Stimulated activated CD4-positive, alpha-beta T cell treated with anti-CD3 and anti-CD28 coated beads, Interleukin-1b, Interleukin-23, amount 100 ng/mL, for 1 hour (primary cell): ENCODE data around the gene NKRF.
"Not testable (repeated sequence)": the region's sequence is repeated elsewhere in the genome, so short reads cannot be mapped to it uniquely, and the experiment has no call there.

Source experiments
- DNase-seq, 2 donors: peaks; one replicate each; pipeline ENCODE4 v3.0.0-alpha.2; 2020; ENCODE audit warnings: low read depth in 2 of 2

NKRF gene

DNA sequence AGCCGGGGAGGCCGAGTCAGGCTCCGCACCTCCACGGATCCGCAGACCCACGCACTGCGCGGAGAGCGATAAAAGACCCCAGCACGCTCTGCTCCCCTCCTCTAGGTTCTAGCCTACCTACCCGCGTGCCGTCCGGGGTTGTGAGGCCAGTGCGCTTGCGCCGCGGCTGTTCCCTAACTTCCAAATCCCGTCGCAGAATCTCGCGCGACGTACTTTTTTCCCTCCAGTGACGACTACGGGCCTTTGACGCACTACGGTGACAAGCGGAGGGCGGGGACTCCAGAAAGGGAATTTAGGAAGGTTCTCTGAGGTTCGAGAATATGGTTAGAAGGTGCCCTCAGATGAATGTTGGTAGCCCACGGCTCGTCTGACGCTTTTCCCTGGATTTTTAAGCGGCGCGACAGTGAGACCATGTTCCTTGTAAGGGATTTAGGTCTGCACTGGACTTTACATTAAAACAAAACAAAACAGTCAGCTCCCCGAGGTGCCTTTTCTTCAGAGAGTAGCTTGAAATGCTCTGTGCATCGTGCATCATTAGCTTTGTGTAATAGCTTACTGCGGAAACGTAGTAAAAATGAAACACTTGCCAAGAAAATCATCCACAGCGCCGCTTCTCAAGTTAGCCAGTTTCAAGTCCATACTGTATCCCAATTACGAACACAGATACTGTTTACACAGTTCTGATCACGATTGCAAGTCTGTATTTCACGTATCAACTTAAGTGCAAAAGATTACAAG lies at the start of gene NKRF:
Gene NKRF (minus strand): TSS at position 145 of the 738 bp plus-strand sequence.
- DNase-seq, result peak; percentile 68 to 77

DNA sequence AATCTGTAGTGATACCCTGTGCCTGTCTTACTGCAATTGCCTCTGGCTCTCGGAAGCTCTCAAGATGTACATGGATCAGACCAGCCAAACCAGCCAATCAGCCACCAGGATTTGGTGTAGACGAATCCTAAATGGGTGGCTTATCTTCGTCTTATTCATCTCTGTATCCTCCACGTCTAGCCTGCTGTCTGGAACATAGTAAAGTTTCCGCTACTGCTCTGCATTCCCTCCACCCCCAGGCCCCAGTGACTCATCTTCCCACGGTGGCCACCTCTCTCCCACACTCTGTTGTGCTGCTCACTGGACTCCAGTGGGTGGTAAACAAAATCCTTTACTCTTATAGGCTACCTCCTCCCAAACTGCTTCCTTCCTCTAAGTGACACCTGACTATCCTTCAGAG lies 48.9 kb upstream of the NKRF start:
- peak; percentile 29 to 51 for DNase-seq

DNA sequence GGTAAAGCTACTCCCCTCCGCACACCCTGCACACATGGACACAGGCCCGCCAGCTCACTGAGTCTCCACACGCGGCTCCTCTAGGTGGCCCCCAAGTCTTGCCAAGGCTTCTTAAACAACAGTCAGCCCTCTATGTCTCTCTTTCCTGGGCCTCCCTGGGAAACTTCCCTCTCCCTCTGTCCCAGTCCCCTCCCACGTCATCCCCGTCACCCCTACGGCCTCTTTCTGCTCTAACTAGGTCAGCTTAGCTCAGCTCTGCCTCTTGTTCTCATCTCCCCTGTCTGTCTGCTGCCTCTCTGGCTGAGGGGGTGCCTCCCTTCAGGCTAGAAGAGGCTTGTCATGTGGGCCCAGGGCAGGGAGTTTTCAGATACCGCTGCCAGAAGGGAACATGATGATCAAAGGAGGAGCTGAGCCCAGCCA lies 47.9 kb upstream of the NKRF start:
- no peak for DNase-seq

DNA sequence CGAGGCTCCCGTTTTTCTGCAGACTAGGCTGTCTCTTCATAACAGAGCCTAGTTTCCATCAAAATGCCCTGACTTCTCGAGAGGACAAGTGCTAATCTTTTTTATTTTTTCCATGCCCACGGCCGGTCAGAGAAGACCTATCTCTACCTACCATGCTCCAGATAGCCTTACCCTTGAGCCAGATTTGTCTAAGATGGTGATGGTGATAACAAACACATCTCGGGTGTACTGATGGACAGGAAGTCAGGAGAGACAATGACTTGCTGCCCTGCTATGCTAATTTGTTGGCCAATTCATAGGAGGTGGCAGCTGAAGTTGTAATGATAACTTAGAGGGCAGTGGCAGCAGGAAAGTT lies 42.2 kb upstream of the NKRF start:
- DNase-seq, result no peak

DNA sequence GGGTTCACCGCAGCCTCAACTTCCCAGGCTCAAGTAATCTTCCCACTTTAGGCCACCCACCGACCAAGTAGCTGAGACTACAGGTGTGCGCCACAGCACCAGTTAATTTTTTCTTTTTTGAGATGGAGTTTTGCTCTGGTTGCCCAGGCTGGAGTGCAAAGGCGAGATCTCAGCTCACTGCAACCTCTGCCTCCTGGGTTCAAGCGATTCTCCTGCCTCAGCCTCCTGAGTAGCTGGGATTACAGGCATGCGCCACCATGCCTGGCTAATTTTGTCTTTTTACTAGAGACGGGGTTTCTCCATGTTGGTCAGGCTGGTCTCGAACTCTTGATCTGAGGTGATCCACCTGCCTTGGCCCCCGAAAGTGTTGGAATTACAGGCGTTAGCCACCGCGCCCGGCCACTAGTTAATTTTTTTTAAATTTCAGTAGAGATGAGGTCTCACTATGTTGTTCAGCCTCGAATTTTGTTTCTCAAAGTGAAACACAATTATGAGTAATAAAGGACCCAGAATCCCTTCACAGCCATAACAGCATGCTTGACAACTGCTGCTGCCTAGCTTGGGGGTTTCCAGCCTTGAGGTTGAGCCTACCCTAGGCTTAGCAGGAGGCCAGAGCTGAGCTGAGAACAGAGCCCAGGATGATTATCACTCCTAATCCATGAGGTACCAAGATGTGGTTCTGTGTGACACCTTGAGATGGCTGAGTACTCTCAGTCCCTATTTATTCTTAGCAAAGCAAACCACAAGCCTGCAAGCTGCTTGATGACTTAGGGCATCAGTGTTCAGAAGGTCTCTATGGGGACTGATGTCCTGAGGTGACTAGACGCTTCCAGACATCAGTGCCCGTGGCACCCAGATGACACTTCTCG lies 41.6 kb upstream of the NKRF start:
- no peak for DNase-seq

DNA sequence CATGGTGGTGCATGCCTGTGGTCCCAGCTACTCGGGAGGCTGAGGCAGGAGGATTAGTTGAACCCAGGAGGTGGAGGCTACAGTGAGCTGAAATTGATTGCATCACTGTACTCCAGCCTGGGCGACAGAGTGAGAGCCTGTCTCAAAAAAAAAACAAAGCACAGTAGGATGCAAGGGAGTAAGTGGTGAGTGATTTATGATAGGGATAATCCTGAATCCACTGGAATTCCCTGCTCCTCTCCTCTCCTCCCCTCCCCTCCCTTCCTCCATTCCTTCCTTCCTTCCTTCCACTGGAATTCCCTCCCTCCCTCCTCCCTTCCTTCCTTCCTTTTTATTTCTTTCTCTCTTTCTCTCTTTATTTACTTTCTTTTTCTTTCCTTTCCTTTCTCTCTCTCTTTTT lies 40.9 kb upstream of the NKRF start:
- DNase-seq, result no peak

DNA sequence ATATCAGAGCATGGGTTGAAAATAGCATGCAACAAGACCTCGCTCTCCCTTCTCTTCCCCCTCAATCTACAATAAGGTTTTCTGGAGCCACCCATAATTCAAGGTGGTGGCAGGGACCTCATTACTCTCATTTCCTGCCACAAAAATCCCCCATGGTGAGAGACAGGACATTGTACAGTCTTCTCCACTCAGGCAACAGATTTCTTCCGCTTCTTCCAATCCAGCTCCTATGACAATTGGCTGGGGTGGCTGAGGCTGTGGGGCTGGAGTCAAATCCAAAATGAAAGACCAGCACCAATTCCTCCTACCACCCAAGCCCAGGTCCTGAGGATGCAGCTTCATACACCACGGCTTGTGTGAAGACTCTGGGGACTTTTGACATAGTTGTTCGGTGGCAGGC lies 40.3 kb upstream of the NKRF start:
- no peak for DNase-seq

DNA sequence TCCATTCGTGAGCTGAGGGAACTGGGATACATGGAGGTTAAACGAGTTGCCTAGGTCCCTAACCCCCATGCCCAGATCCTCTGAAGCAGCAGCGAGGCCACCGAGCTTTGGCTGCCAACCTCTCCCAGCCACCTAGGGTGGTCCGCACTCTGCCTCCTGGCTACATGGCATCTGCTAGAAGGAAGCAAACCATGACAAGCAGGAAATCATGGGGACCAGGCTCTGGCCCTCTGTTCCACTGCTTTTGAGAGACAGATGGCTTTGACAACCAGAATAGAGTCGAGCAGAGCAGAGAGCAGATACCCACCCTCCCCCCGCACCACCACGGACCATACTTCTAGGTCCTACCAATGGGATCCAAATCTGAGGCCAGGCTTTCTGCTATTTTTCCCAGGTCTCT lies 37.5 kb upstream of the NKRF start:
- no peak for DNase-seq

DNA sequence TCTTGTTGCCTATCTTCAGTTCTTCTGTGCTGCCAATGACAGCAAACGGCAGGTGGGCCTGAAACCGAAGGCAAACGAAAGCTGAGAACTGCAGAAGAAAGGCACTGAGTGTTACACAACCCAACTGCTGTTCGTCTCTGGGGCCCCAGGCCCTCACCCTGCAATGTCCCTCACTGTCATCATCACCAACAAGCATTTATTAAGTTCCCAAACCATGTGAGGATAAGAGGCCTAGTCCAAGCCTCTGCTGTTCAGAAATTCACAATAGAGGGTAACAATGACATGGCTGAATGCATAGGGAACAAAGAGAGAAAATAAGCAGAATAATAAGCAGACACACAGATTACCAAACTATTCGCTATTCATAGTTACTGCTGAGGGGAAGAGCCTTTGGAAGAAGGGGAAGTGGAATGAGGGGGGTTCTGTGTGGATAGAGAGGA lies 34.5 kb upstream of the NKRF start:
- no peak for DNase-seq

DNA sequence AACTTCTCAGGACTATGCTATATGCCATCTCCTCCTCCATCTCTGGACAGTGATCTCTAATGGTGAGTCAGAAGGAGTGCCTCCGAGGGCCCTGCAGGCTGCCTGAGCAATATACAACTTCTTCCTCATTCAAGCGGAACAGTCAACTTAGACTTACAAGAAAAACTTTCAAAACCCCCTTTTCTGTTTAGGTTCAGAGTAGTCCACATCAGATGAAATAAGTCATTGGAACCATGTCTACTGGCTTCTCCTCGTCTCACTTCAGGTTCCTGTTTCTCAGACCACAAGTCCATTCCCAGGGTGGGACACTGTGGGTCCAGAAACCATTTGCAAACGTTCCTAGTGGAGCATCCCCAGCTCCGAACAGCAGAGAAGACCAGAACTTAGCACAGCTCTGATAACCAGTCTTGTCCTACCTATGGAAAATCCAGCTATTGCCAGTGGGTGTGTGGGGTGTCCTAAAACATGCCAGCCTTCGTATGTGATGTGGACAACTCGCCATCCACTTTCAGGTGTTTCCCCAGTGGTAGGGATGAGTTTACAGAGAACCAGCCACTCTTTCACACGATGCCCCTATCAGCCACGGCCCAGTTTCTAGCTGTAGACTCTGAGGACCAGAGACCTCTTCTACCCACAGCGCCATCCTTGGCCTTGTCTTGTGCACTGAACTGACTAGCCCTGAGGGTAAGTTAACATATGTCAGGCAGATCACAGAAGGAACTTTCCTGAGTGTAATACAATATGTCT lies 32.7 kb upstream of the NKRF start:
- no peak for DNase-seq

DNA sequence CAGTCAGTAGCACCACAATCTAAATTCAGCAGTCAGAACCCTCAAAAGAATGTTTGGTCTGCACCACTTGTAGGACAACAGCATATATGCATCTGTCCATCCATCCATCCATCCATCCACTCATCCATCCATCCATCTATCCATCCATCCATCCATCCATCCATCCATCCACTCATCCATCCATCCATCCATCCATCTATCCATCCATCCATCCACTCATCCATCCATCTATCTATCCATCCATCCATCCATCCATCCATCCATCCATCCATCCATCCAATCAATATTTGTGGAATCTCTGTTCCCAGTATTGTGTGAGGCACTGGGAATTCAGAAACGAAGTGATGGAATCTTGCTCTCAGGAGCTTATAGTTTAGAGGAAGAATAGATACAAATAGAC lies 31.2 kb upstream of the NKRF start:
- DNase-seq, result not testable (repeated sequence)

DNA sequence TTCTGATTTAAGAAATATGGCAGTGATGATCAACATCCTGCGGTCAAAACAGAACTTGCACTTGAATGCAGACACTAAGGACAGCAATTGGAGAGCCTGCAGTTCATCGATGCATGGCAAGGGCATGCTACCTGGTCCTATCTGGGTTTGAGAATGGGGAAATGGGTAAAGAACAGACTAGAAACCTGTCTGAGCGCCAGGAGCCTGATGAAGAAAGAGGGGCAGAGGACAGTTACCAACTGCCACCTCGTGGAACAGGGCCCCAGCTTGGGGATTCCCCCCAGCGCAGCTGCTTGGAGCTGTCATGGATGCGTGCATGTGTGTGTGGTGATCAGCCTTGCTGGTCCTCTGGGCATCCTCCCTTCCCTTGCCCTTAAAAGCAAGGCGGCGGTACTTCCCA lies 30.2 kb upstream of the NKRF start:
- no peak for DNase-seq

DNA sequence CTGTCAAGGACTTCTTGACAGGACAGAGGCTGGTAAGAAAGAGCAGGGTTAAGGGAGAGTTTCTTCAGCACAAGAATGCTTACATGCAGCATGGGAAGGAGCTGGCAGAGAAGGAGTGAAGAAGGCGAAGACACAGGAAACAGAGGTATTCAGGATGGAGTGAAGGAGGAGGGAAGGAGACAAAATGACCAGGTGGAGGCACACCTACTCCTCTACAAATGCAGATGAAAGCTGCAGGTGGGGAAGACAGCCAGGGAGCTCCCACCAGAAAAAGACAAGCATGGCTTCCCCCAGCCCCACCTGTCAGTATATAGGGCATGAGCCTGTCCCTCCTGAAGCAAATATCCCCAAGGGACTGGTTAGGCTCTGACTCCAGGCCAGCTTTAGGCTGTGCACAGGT lies 29.6 kb upstream of the NKRF start:
- no peak for DNase-seq

DNA sequence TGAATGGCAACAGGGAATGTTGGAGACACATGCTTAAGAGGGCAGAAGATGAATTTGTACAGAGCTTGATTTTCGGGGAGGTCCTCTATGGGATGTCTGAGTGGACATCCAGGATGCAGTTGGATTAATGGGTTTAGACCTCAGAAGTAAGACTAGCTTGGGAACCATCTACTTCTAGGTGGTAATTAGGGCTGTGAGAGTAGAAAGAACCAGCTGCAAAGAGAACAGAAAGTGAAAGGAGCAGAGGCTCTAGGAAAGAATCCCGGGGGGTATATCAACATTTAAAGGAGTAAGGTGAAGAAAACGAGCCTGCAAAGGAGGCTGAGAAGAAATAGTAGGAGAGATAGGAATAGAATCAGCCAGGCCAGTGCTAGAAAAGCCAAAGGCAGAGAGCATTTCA lies 29.0 kb upstream of the NKRF start:
- DNase-seq, result no peak

DNA sequence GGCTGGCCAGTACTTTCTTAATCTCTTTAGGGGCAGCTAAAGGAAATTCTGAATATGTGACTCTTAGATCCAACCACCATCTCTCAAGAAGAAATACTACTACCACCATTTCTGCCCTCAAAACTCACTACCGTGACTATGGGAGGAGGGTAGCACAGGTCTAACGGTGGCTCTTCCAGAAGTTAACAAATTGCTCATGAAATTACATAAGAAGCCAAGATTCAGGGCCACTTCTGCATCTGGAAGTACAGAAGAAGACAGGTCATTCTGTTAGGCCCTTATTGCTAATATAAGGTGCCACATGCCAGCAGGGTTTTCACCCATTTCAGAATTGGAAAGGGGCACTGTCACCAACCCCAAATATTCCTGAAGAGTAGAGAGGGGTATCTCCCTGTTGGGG lies 19.6 kb upstream of the NKRF start:
- no peak for DNase-seq

DNA sequence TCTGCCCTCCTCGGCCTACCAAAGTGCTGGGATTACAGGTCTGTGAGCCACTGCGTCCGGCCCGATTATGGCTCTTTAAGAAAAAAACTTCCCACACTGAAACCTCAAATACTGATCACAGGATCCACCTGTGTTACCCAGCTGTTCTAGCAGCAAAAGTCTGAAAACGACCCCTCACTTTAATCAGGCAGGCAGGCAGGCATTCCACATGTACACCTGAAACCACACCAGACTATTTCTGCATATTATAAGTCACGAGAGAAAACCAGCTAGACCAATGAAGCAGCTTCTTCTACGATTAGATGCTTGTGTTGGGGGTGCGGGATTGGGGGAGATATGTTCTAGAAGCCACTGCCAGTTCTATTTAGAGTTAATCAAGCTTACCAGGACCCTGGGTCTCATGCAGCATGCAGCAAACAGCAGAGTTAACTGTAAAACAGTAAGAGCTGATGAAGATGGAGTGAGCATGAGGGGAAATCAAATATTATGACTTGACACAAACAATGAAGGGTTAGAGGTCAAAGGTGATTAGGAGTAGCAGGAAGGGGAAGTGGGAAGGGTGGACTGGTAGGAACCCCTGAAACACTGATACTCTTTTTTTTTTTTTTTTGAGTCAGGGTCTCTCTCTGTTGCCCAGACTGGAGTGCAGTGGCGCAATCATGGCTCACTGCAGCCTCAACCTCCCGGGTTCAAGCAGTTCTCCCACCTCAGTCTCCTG lies 18.9 kb upstream of the NKRF start:
- no peak for DNase-seq

DNA sequence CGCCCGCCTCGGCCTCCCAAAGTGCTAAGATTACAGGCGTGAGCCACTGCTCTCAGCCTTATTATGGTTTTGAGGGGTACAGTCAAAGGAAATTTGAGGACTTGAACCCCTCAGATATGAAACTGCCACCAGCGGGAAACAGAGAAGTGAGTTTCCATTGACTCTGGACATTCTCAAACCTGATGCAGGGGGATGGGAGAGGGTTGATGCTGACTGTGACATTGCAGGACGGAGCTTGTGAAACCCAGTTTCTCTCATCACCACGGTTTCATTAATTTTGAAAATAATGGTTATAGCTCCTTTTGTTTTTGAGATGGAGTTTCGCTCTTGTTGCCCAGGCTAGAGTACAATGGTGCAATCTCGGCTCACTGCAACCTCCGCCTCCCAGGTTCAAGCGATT lies 18.2 kb upstream of the NKRF start:
- DNase-seq, result no peak

DNA sequence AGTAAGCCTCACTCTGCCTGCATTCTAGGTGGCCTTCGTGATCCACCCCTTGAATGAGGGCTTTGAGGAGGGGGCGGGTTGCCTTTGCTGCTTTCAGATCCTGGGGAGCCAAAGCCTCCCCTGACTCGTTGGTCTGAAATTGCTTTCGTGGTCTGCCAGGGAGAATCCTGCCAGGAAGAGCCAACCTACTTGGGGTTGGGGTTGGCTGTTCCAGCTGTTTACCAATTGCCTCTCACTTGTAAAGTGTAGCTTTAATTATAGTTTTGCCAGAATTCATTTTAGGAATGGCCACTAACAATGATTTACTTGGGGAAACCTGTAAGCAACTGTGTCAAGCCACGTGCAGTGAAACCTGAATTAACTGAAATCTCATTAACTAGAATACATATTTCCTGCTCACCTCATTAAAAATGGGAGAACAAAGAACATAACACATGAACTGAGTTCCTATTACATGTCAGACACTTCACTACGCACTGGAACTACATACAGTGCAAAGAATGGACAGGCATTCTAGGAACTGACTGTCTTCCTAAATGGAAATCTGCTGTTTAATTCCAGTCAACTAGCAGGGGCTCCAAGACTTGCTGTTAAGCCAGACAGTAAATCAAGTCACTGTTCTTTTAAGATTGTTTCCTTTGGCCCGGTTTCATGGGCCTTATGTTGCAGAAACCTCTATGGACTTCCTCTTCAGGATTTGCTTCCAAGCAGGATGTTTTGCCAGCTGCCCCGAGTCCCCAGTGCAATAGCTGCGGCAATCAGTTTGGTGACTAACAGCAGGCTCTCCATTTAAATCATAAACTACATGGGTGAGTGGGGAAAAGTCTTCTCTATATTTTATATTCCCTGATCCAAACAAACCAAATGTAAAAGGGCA lies 16.4 kb upstream of the NKRF start:
- DNase-seq, result no peak

DNA sequence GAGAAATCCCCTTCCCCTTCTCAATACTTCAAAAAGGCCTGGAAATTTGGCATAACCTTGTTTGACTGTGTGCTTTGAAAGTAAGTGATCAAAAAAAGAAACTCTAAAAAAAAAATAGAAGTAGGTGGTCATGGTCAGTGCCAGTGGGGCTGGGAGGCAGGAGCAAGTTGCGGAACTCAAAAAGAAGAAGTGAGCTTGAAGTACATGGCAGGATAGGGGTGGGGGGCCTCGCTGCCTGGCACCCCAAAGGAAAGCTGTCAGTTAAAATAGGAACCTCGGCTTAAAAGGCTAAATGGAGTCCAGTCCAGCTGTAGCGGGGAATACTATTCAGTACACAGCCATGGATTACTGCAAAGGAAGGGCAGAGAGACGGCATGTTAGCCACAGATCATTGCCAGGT lies 12.2 kb upstream of the NKRF start:
- DNase-seq, result no peak

DNA sequence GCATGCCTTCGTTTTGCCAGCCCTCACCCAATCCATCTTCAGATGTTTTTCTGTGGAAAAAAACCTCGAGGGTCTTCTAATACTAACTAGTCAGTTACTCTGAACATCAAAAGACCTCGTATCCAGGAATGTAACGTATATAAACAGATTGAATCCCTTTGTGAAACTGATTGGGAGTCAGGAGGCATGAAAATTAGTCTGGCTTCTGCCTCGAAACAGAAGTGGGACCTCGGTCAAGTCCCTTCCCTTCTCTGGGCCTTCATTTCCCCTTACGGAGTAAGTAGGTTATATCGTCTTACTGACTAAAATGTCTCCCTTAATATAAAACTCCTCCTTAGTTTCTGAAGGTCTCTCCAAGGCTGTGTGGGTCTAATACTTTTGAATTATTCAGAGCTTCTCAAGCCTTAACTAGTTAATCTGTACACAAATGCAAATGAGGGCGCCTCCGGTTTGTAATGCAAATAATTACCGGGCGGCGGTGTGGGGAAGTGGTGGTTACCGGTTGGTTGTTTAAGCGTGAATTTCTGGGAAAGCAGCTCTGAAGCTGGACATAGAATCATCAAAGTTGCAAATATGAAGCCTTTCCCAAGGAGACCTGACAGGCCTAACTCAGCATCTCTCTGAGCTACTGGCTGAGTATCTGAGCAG lies 11.4 kb upstream of the NKRF start:
- no peak for DNase-seq
